OCI-LY3 (cell line): ENCODE measurements around the gene TAF1.
"Not testable (repeated sequence)": the region's sequence is repeated elsewhere in the genome, so short reads cannot be mapped to it uniquely, and the experiment has no call there.

Source experiments
- EZH2phosphoT487 ChIP-seq: fragments of 200-600 bp; shearing (Covaris generic); IDR thresholded peaks from 2 replicates; pipeline ENCODE4 v1.6.1; 2018; ENCODE audit warnings: antibody characterized with exemption, mixed run types, low read depth
- TF ChIP-seq, protein P1 (sequence below): fragments of 200-600, 300-600 bp; sonication (generic); IDR thresholded peaks from 2 replicates; pipeline ENCODE4 v1.5.1; 2014; ENCODE audit warnings: antibody characterized with exemption, low read length, low read depth

DNA sequence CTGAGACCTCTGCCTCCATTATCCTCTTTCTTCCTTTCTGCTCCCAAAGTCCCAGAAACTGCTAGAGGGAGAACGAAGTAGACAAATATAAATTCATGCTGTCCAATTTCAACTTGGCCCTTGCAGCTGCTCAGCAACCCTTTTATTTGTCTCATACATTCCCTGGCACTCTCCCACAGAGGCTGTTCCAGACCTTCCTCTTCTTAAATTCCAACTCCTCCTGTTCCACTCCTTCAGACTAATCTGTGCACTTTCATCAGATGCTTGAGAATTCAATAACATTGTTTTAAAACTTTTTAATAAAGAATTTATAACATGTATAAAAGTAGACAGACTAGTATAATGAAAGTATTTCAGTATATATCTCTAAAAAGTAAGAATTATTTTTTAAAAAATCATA is 49.2 kb upstream of the TAF1 start:
- TF ChIP-seq, protein P1, sequence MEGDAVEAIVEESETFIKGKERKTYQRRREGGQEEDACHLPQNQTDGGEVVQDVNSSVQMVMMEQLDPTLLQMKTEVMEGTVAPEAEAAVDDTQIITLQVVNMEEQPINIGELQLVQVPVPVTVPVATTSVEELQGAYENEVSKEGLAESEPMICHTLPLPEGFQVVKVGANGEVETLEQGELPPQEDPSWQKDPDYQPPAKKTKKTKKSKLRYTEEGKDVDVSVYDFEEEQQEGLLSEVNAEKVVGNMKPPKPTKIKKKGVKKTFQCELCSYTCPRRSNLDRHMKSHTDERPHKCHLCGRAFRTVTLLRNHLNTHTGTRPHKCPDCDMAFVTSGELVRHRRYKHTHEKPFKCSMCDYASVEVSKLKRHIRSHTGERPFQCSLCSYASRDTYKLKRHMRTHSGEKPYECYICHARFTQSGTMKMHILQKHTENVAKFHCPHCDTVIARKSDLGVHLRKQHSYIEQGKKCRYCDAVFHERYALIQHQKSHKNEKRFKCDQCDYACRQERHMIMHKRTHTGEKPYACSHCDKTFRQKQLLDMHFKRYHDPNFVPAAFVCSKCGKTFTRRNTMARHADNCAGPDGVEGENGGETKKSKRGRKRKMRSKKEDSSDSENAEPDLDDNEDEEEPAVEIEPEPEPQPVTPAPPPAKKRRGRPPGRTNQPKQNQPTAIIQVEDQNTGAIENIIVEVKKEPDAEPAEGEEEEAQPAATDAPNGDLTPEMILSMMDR, result not testable (repeated sequence)
- TF ChIP-seq EZH2phosphoT487, result not testable (repeated sequence)
